K562 treated with DMSO at 1 percent for 48 hours (cell line): ENCODE data around the gene SNURF. TPM values are rescaled to one million over a fixed set of nuclear protein-coding genes. Genes with fewer than 3 reads are reported as not detected.

Experiments
- total RNA-seq: library from RNA; unstranded; fragments of 300-600 nt; gene quantifications from 2 replicates; pipeline ENCODE4 v1.2.3, GENCODE V29; 2022; ENCODE audit warnings: low replicate concordance; ENCODE audit errors: extremely low read depth

Gene SNURF
- total RNA-seq = not detected in 2 replicates

DNA sequence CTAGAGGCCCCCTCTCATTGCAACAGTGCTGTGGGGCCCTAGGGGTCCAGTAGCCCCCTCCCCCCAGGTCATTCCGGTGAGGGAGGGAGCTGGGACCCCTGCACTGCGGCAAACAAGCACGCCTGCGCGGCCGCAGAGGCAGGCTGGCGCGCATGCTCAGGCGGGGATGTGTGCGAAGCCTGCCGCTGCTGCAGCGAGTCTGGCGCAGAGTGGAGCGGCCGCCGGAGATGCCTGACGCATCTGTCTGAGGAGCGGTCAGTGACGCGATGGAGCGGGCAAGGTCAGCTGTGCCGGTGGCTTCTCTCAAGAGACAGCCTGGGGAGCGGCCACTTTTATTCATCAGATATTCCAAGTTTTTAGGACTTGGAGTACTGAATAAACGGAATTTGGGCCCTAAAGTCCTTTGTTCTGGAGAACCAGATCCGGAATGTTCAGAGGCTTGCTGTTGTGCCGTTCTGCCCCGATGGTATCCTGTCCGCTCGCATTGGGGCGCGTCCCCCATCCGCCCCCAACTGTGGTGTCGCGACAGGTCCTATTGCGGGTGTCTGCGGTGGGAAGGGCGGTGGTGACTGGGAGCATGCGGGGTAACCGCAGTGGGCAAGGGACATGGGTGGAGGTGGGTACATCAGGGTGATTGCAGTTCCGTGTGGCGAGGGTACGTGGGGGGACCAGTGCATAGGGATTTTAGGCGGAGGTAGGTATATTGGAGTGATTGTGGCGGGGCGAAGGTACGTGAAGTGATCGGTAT, at the start of gene SNURF, which contains the start of gene SNRPN:
TSS of gene SNURF (plus strand) at position 205 of the 748 bp plus-strand sequence. CDS start at position 267, 62 bp downstream.
TSS of gene SNRPN (plus strand) at position 205 of the 748 bp plus-strand sequence. CDS start 19,467 bp downstream, outside the sequence.

Other genes starting within 250 kb of the SNURF start
- not detected in 2 replicates for gene SNRPN, start within 50 bp of the SNURF start, total RNA-seq